ENCODE data around the gene WDR89.
A peak's percentile ranks its signal among the peaks of the same experiment; 100 is the strongest.
"Not testable (repeated sequence)": the region's sequence is repeated elsewhere in the genome, so short reads cannot be mapped to it uniquely, and the experiment has no call there.

The WDR89 gene

DNA sequence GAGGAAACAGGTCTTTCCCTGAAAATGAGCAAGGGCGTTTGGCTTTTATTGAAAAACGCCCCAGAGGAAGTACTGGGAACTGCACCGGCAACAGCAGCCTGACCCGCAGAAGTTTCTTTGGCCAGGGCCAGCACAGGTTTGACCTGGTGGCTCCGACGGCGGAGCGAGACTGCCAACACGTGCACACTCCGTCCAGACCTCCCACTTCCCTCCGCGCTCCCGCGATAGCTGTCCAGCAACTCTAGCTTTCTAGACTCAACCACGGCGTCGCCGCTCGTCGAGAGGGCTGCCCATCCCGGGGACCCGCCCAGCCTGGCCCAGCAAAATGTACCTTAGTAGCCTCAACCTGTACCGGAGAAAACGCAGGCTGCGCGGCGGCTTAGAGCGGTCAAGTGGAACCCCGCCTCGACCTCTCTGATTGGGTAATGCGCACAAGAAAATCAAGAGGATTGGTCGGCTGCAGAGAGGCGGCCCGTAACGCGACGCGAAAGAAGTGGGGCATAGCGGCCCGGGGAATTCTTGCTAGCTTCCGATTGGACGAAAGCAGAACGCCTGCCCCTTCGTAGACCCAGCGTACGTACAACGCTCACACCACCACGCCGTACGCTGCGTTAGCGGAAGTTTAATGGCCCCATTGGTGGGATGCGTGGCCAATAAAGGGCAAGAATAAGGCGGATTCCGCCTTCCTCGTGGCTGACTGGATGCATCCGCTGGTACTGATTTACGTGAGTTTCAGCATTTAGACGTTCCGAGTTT, at the start of gene WDR89:
Gene WDR89 (minus strand): TSS at position 399 of the 756 bp plus-strand sequence. CDS start 41,929 bp downstream, outside the sequence.
- peak; percentile 86 to 98 for DNase-seq

- no peak for DNase-seq
These were observed 47.5 kb upstream of the WDR89 start for GRCh38 chr14:63689132-63689531.

DNA sequence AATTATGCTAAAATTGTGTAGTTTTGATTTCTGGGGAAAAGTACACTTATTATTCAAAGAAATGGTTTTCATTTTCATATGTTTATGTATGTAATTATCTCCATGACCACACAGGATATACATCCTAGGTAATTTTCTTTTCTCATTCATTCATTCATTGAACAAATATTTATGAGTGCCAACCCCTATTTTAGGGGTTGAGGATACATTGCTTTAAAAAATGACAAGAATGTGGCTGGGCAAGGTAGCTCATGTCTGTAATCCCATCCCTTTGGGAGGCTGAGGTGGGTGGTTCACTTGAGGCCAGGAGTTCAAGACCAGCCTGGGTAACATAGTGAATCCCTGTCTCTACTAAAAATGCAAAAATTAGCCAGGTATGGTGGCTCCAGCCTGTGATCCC, 45.3 kb upstream of the WDR89 start:
- DNase-seq, result no peak

GRCh38 chr14:63685401-63685800, 43.7 kb upstream of the WDR89 start:
- DNase-seq, result no peak

DNA sequence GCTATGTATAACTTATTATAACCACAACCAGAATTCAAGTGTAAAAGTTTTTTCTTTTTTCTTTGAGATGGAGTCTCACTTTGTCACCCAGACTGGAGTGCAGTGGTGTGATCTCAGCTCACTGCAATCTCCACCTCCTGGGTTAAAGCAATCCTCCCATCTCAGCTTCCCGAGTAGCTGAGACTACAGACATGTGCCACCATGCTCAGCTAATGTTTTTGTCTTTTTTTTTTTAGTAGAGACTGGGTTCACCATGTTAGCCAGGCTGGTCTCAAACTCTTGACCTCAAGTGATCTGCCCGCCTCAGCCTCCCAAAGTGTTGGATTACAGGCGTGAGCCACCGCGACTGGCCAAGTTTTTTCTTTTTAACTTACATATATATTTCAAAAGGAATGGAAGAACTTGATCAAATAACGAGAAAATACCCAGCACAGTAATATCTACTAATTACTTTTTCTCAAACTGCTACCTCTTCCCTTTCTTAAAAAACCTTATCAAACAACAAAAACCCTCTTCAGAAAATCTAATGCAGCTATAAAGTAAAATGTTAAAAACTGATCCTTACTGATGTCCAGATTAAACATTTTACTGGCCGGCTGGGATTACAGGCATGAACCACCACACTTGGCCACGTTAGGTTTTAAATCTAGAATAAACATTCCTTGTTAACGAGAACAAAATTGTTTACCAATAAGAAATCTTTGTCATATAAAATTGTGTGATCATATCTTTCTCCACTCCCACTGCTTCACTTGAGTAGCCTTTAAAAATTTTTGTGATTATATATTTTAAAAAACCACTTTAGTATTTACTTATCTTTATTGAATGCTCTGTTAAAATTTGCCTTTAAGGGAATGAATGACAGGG, 41.3 kb upstream of the WDR89 start:
- DNase-seq, result no peak

DNA sequence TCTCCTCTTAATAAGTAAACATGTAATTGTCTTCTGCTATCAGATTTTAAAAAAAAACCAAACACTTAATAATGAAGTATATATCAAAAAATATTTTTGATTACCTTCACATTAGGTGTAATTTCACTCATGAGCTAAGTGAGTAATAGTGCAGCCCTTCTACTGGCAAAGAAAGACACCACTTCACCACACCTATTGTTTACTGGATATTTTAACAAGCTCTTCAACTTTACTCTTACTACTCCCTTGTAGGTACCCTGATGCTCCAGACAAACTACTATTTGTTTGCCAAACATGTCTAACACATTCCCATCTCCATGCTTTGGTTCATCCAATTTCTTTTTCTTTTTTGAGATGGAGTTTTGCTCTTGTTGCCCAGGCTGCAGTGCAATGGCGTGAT, 36.9 kb upstream of the WDR89 start:
- no peak for DNase-seq

- DNase-seq, result no peak
These were observed 36.3 kb upstream of the WDR89 start for GRCh38 chr14:63677891-63678379.

DNA sequence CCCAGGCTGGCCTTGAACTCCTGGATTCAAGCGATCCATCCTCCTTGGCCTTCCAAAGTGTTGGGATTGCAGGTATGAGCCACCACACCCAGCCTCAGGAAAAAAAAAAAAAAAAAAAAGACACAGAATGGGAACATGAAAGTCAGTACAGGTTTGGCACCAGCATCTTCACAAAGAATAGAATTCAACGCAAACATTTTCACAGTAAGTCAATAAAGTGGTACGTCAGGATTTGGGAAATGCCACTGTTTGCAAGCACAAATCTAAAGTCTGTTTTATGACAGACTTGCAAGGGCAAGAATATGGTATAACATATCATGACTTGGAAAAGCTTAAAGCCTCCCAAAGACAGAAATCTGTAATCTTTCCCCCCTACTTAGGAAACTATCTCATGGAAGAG, 34.9 kb upstream of the WDR89 start:
- no peak for DNase-seq

- no peak for DNase-seq
These were observed 32.3 kb upstream of the WDR89 start for GRCh38 chr14:63673886-63674497.

- no peak for DNase-seq
These were observed 31.6 kb upstream of the WDR89 start for GRCh38 chr14:63673255-63673654.

- no peak for DNase-seq
These were observed 30.9 kb upstream of the WDR89 start for GRCh38 chr14:63672417-63673180.

- DNase-seq, result no peak
These were observed 30.3 kb upstream of the WDR89 start for GRCh38 chr14:63671987-63672386.

GRCh38 chr14:63670692-63671091, 29.0 kb upstream of the WDR89 start:
- no peak for DNase-seq

DNA sequence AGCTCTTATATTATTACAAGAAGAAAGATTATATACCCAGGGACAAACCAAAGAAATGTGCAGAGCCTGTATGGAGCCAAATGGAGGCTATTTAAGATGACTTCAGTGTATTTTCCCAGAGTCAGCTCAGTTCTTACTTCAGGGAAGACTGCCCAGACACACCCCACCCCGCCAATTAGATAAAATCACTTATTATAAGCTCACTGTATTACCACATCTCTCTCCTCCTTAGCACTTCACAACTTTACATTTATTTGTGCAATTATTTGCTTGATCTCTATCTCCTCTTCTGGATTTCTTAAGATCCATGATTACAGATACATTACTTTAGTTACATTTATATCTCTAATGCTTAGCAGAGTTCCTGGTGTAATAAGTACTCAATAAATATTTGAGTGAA, 24.7 kb upstream of the WDR89 start:
- no peak for DNase-seq

DNA sequence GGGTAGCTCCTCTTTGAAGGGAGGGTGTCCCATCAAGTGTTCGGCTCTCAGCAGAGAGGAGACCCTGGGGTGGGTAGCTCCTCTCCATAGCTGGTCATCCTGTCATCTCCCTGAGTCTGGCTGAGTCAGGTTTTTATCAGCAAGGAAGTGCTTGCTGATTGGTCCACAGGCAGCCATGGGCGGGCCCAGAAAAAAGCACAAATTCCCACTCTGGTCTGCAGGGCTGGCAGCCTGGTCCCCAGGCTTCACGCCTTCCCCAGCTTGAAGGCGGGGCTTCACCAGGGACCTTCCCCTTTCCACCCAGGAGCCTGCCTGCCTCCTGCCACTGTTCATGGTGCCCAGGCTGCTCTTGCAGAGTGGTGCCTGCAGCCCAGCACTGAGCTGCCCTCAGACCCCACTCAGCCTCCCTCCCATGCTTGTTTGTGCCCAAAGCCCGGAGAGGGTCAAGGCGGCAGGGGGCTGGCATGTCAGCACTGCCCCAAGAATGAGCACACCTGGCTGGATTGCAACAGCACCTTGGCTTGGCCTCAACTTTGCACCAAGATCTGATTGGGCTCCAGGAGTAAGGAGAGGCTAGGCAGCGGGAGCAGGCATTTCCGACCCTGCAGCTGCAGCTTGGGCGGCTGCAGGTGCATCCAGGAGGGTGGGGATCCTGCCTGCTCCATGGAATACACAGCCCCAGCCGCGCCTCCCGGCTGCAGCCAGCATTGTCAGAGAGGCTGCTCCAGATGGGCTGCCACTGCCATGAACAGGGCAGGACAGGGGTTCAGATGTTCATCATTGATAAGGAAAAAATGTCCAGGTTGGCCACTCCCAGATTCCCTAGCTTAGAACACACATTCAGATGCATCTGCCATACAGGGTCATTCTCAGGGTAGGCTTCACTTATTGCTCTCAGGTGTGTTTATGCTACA, 22.0 kb upstream of the WDR89 start:
- no peak for DNase-seq

DNA sequence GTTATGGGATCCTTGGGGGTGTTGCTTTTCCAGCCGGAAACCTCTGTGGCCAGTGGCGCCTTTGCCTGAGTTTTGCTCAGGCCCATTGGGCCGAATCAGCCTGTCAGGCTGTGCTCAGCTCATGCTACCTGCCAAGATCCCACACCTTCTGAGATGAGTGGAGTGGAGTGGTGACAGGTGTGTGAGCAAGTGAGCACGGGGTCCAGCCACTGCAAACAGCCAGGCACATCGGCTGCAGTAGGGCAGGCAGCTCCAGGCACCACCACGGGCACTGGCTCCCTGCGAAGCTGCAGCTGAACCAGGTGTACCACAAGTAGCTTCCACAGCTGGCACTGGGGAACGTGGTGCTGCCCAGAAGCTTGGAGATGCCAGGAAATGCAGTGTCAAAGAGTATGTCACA, 21.1 kb upstream of the WDR89 start:
- DNase-seq, result no peak

GRCh38 chr14:63661881-63662280, 20.2 kb upstream of the WDR89 start:
- not testable (repeated sequence) for DNase-seq

GRCh38 chr14:63659726-63660125, 18.1 kb upstream of the WDR89 start:
- DNase-seq, result no peak

DNA sequence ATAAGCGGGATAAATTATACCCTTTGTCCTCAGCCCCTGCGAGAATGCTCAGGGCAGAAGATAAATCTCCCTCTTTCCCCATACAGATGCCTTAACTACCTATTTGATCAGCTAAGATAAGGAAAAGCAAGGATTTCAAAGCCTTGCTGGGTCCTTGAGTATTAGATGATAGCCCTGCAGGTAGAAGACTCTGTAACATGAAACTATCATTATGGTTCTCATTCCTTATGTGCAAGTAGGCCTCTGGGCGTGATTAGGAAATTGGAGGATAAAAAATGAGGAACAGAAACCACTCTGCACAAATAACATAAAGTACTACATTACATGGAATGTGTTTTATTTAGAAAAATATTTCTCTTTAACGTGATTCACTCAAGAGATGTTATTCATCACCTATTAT, 14.5 kb upstream of the WDR89 start:
- no peak for DNase-seq

- no peak for DNase-seq
These were observed 13.3 kb upstream of the WDR89 start for GRCh38 chr14:63654936-63655335.

DNA sequence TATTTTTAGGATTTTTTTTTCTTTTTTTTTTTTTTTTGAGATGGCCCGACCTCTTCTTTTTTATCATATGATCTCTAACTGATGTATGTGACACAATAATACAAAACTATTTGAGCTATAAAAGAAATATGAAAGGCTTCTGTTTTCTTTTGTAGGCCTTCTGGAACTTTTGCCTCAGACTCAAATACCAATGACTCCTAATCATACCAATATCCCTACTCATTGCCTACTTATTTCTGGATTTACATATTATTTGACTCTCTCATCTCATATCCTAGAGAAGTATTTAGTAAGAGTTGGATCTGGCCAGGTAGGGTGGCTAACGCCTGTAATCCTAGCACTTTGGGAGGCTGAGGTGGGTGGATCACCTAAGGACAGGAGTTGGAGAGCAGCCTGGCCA, 12.7 kb upstream of the WDR89 start:
- DNase-seq, result no peak

- DNase-seq, result no peak
These were observed 10.7 kb upstream of the WDR89 start for GRCh38 chr14:63652406-63652805.

Measured in stimulated activated CD4-positive, alpha-beta T cell treated with anti-CD3 and anti-CD28 coated beads, Interleukin-4, amount 100 ng/mL, for 4 hours (primary cell).